Heart left ventricle (tissue), 13 donors: ENCODE data around the gene CTDSP2.
A peak's percentile ranks its signal among the peaks of the same experiment; 100 is the strongest.

ENCODE experiments used
- CTCF ChIP-seq, 12 donors: fragments of 200-600 bp; sonication (generic) in 4 of 12; IDR thresholded peaks; one replicate each; pipeline versions ENCODE4 v1.5.0 to v1.8.0; 2018 to 2022; ENCODE audit warnings: antibody characterized with exemption in 12 of 12, mild to moderate bottlenecking in 5 of 12
- POLR2A ChIP-seq, 2 donors: fragments of 450-650 bp; IDR thresholded peaks; one replicate each; pipeline ENCODE4 v1.6.1; 2017; ENCODE audit warnings: antibody characterized with exemption in 2 of 2, mild to moderate bottlenecking in 2 of 2, moderate library complexity in 2 of 2
- donor health status: ischemic (EF 13 %, LVEDD 7.1; RV severe dilation, severe dysfunction).
- donor health status: DM: no; HTN: yes; CAD: no.
- donor health status: DM: no; HTN: no; CAD: no.
- donor health status: ischemic (EF 25% LVEDD 6.9; RV normal size, moderate dysfunction).
- donor health status: ischemic (EF 25% LVEDD 5.7; RV mildly dilated, moderate dysfunction).
- donor health status: ischemic (EF 35%, LVEDD 5.7; RV mildly dilated, moderate dysfunction).
- donor health status: nonischemic (EF 11% LVEDD 7.7; RV severe dilation, severe dysfunction).
- donor health status: DM: yes; HTN: yes; CAD: no.
- donor health status: PGD.
- donor health status: ischemic (EF 29% LVEDD 5.4; RV normal size, mild dysfunction).
- donor health status: nonischemic (EF 23%, LVEDD 6.1; RV moderate dilation, normal function).

GRCh38 chr12:57865084-57865751, 18.7 kb upstream of the CTDSP2 start:
- peak in 1 of 2 donors; percentile 80 for TF ChIP-seq POLR2A (IDR thresholded peaks at IDR 0.05)
- TF ChIP-seq CTCF (IDR thresholded peaks at IDR 0.05): no peak
